Left renal cortex interstitium (tissue), 4 donors: ENCODE data around the gene PEX14. TPM values are rescaled to one million over a fixed set of nuclear protein-coding genes. Genes with fewer than 3 reads are reported as not detected.
A peak's percentile ranks its signal among the peaks of the same experiment; 100 is the strongest.

ENCODE experiments used
- DNase-seq, 4 donors: peaks; one replicate each; pipeline ENCODE4 v3.0.0-alpha.2; 2013; ENCODE audit warnings: low read depth in 4 of 4, low spot score in 2 of 4, missing footprints in 1 of 4
- polyA plus RNA-seq, 4 donors: library from polyadenylated mRNA; unstranded; fragments of 120-200 nt; gene quantifications; one replicate each; pipeline ENCODE4 v1.2.1, GENCODE V29; 2013; ENCODE audit not compliant: insufficient read length in 4 of 4

Gene PEX14
- polyA plus RNA-seq, 4 donors = 18.6 to 27.9 (median 24.9) TPM

- no peak for DNase-seq
Observed at GRCh38 chr1:10673109-10673711, 198.5 kb downstream of the PEX14 start.

DNA sequence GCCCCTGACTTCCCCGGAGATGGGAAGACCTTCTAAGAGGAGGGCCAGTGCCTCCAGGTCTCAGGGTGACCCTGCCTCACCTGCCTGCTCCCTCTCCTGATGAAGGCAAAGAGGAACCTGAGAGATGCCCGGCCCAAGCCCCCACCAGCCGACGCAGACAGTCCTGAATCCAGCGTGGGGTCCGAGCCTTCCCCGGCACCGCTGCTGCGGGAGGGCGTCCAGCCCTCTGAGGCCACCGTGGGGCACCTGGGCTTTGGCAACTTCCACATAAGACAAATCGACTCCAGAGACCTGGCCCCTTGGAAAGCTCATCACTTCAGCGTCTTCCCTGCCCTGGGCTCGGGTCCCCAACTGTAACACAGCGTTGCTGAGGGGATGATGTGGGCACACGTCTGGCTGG is 199.5 kb downstream of the PEX14 start:
- no peak for DNase-seq

GRCh38 chr1:10674700-10675609 is 200.2 kb downstream of the PEX14 start:
- no peak for DNase-seq

DNA sequence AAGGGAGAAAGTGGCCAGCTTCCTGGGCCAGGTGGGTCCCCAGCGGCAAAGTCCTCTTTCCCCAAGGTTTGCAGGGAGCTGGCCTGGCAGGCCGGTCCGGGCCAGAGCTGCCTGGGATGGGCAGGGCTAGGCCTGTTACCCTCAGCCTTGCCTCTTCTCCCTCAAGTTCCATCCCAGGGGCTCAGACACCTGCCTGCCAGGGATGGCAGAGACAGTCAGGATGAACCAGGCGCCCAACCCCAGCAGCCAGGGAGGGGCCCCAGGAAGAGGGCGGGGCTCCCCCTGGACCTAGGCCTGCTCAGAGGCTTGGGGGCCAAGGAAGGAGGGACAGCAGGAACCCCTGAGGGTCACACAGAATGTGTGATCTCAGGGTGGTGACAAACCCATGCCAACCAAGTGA is 201.1 kb downstream of the PEX14 start:
- DNase-seq = no peak

GRCh38 chr1:10676963-10677362 is 202.2 kb downstream of the PEX14 start:
- no peak for DNase-seq

DNA sequence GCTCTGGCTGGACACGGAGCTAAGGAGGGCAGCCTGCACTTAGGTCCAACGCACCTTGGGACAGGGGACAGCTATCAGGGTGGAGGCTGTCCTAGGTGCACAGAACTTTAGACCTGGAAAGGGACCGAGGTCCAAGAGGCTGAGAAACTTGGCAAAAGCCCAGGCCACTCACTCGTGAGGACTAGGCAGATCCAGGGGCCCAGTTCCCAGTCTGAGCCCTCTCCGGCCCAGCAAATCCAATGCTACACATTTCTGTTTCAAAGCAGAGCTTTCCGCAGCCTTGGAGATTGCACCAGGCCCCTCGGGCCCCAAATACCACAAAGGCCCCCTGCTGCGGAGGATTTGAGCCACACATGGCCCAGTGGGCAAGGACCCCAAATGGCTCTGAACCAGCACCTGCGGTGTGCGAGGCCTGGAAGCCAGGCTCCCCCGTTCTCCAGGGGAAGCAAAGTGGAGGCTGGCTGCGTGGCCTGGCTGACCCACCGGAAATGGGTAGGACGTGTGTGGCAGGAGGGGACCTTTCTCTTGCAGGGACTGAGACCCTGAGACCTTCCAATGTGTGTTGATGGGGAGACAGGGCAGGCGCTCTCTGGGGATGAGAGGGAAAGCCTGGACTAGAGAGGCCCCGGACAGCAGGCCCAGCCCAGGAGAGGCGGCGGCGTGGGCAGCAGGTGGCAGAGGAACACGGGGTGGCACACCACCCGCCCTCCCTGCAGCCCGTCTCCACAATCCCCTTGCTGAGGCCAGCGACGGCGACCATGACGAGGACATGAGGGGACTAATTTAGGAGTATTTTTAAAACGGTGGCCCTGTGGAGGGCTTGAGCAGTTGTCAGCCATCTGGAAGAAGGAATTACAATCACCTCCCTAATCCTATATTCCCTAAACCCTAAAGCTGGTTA is 203.0 kb downstream of the PEX14 start:
- no peak for DNase-seq

DNA sequence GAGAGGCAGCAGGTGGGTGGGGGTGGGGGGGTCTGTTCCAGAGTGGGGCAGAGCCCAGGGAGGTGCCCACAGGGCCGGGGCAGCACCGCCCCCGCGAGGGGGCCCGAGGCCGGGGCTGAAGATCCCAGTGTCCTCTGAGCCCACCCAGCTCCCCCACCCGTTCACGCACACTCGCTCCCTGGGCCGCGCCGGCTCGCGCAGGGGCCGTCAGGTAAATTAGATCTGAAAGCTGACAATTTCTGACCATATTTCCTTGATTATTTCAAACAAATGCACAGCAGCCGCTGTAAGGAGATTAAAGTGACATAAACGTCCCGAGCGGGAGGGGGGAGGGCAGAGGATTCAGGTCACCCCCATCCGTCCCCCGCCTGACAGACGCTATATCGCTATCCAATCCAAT is 203.7 kb downstream of the PEX14 start:
- no peak for DNase-seq

- DNase-seq = no peak
Observed at GRCh38 chr1:10678852-10679251, 204.1 kb downstream of the PEX14 start.

DNA sequence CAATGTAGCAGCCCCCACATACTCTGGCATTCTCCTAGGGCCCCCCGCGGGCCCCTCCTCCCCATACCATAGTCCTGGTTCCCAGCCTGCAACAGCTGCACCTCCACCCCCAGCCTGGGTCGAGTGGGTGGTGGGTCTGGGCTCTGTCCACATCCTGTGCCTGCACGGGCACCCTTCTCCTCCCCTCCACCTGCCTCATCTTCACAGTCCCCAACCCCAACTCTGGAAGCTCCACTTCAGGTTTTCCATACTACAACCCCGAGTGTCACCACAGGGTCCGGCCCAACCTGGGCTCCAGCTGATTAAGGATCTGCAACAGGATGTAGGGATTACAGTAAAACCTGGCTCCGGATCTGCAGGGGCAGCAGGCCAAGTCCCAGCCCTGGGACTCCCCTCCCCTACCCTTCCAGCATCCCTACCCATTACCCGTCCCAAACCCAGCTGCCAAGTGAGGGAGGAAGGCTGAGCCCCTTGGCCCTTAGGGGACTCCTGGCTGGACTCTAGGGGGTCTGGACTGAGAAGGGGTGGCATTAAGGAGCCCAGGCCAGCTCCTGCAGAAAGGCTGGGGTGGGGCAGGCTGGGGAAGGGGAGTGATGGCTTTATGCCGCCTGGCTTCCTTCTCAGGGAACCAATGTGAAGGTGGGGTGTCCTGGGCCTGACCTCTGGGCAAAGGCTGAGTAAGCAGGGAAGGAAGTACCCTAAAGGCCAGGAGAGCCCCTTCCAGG is 204.9 kb downstream of the PEX14 start:
- DNase-seq = peak in 2 of 4 donors; percentile 74 to 86

Other genes with a start within 250 kb of the PEX14 start
- 100 to 1,000 TPM; 186 to 196 (median 190) TPM for gene PGD, start 75.9 kb upstream of the PEX14 start, polyA plus RNA-seq
- 10 to 100 TPM; 35.3 to 41.6 (median 38.7) TPM for gene CENPS, start 44.5 kb upstream of the PEX14 start, polyA plus RNA-seq
- gene CORT, start 24.9 kb upstream of the PEX14 start, polyA plus RNA-seq = 1 to 10 TPM in 2 of 4 donors, under 1 TPM in 2; 0.45 to 3.3 (median 1.6) TPM
- 10 to 100 TPM; 36.3 to 46.6 (median 44.7) TPM for gene DFFA, start 2.4 kb upstream of the PEX14 start, polyA plus RNA-seq